COLO668 (cell line): ENCODE measurements around the gene CANX.
"Not testable (repeated sequence)": the region's sequence is repeated elsewhere in the genome, so short reads cannot be mapped to it uniquely, and the experiment has no call there.

Experiments
- DNase-seq: peaks from one replicate; lab custom pipeline; 2025; ENCODE audit not compliant: unreplicated experiment; lab: John Stamatoyannopoulos, UW

Gene CANX, protein sequence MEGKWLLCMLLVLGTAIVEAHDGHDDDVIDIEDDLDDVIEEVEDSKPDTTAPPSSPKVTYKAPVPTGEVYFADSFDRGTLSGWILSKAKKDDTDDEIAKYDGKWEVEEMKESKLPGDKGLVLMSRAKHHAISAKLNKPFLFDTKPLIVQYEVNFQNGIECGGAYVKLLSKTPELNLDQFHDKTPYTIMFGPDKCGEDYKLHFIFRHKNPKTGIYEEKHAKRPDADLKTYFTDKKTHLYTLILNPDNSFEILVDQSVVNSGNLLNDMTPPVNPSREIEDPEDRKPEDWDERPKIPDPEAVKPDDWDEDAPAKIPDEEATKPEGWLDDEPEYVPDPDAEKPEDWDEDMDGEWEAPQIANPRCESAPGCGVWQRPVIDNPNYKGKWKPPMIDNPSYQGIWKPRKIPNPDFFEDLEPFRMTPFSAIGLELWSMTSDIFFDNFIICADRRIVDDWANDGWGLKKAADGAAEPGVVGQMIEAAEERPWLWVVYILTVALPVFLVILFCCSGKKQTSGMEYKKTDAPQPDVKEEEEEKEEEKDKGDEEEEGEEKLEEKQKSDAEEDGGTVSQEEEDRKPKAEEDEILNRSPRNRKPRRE

DNA sequence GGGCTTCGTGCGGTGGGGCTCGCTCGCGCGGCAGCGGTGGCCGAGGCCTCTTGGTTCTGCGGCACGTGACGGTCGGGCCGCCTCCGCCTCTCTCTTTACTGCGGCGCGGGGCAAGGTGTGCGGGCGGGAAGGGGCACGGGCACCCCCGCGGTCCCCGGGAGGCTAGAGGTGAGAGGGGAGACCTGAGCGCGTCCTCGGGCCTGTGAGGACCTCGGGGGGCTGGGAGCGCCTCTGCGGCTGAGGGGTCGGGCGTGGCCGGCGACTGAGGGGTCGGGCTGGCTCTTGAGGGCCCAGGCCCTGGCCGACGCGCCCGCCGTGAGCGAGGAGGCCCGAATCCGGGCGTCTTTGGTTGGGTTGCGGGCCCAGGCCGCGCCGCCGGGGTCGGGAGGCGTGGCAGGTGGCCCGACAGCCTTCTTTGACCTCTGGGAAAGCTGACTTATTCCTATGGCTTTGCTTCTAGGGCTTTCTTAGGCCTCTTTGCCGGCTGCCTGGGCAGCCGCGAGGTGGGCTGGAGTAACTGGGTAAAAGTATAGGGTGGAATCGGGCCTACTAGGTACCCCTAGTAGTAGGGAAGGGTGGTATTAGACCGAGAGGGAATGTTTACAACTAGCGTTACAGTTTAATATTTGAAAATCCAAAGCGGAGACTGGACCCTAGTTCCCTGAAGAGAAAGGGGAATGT lies at the start of gene CANX:
Gene CANX, plus strand, starts transcription at position 33 of the 681 bp plus-strand sequence. CDS start 6,715 bp downstream, outside the sequence.
- DNase-seq, result peak; percentile 29

DNA sequence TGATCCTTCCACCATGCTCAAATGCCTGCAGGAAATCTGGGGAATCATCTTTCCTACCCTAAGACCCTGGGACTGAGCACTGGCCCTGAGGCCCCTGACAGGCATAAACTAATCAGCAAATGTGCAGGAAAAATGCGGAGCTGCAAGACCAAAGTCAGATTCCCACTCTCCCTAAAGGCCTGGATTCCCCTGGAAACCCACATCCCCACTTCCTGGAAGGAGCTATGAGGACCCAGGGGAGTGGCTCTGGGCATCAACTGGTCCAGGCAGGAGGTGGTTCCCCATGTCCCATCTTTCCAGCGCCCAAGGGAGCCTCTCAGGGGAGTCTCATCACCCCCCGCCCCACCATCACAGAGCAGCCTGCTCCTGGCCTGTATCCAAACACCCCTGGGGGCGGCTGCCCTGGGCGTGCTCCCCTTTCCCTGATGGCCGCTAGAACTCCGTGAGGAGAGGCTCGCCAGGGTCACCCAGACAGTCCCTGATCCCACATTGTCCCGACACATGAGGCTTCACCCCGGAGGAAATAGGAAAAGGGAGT lies 49.5 kb upstream of the CANX start:
- DNase-seq, result not testable (repeated sequence)

DNA sequence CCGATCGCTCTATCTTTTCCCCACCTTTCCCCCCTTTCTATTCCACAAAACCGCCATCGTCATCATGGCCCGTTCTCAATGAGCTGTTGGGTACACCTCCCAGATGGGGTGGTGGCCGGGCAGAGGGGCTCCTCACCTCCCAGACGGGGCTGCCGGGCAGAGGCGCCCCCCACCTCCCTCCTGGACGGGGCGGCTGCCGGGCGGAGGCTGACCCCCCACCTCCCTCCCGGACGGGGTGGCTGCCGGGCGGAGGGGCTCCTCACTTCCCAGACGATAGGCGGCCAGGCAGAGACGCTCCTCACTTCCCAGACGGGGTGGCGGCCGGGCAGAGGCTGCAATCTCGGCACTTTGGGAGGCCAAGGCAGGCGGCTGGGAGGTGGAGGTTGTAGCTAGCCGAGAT lies 48.5 kb upstream of the CANX start:
- DNase-seq, result not testable (repeated sequence)

DNA sequence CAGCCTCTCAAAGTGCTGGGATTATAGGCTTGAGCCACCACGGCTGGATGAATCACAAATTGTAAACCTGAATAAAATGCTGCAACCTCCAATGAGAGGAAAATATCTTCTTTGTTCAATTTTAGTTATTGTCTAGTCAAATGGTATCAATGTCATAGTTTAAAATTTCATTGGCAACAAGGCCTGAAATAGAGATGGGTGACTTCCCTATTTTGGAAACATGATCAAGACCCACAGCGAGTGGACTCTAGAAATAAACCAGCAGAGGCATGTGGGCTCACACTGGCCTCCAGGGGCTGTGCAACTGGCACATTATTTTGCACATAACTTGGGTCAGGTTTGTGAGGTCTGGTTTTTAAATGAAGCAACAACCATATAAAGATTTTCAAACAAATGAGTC lies 45.6 kb upstream of the CANX start:
- not testable (repeated sequence) for DNase-seq

DNA sequence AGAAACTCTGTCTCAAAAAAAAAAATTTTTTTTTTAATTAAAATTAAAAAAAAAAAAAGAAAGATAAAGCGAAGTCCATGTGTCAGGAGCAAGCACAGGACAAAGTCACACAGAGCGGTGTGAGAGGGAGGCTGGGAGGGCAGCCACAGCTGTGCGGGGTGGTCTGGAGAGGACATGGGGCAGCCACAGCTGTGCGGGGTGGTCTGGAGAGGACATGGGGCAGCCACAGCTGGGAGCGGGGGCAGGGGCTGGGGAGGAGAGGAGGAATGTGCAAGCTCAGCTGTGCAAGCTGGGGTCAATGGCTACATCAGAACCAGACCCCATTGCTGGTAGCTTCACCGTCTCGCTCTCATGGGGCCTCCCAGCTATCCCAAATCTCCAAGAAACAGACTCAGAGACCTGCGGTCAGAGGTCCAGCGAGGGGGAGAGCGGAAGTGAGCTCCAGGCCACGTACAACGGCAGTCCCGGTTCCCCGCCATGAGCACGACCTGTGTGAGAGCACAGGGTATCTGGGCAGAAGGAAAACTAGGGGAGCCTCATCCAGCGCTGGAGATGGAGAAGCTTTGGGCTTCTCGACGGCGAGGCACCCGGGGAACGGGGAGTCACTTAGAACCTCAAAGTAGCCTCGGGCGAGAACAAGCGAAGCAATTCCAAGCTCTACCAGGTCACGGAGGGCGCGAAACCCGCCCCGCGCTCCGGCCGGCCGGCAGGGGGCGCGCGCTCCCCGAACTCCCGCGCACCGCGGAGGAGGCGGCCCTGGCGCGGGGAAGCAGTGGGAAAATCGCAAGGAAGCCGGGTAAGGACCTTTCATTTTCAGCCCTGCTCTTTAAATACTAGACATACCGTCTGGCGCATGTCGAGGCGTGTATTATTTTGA lies 41.2 kb upstream of the CANX start:
- not testable (repeated sequence) for DNase-seq

DNA sequence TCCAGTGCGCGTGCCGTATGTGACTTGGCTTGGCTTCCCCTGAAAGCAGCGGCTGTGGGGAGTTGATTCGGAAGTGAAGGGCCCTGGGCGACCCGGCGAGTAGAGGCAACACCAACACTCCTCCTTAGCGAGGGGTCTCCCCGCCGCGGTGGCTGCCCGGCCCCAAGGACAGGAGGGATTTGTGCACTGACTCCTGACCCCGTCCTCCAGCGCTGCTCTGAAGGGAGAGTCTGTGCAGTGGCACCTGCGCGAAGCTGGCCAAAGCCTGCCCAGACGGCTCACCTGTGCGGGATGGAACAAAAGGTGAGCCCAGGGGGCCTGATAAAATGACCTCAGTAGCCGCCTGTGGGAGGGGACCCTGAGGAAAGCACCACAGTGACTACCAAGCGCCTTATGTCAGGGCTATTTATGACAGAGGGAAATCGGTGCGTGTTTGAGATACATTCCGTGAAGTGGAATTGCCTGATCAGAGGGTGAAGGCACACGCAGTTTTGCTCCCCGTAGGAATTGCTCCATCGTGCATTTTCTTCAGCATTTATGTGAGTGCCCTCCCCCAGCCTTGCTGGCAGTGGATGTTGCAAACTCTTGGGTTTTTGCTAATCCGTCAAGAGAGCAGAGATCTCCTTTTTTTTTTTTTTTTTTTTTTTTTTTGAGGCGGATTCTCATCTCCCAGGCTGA lies 40.4 kb upstream of the CANX start:
- DNase-seq, result peak; percentile 5

DNA sequence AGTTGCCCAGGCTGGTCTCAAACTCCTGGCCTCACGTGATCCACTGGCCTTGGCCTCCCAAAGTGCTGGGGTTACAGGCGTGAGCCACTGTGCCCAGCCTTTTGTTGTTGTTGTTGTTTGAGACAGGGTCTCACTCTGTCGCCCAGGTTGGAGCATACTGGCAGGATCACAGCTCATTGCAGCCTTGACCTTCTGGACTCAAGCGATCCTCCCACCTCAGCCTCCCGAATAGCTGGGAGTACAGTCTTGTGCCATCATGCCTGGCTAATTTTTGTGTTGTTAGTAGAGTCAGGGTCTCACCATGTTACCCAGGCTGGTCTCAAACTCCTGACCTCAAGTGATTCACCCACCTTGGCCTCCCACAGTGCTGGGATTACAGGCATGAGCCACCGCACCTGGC lies 37.1 kb upstream of the CANX start:
- DNase-seq, result not testable (repeated sequence)

DNA sequence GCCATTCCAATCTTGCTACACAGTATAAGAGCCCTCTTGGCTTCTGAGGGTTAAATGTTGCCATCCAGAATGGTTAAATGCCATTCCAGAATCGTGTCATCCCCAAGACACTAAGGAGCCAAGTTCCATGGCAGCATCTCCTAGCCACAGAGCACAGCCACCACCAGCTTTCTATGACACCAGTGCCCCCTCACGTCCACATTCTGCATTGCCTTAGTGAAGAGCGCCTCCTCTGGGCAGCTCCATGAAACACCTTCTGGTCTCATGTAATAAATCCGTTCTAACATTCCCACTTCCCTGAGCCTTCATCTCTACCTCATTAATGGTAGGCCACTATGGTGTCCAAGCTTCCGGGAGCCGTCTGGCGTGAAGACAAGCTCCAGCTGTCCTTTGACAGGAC lies 30.4 kb upstream of the CANX start:
- DNase-seq, result peak; percentile 6

DNA sequence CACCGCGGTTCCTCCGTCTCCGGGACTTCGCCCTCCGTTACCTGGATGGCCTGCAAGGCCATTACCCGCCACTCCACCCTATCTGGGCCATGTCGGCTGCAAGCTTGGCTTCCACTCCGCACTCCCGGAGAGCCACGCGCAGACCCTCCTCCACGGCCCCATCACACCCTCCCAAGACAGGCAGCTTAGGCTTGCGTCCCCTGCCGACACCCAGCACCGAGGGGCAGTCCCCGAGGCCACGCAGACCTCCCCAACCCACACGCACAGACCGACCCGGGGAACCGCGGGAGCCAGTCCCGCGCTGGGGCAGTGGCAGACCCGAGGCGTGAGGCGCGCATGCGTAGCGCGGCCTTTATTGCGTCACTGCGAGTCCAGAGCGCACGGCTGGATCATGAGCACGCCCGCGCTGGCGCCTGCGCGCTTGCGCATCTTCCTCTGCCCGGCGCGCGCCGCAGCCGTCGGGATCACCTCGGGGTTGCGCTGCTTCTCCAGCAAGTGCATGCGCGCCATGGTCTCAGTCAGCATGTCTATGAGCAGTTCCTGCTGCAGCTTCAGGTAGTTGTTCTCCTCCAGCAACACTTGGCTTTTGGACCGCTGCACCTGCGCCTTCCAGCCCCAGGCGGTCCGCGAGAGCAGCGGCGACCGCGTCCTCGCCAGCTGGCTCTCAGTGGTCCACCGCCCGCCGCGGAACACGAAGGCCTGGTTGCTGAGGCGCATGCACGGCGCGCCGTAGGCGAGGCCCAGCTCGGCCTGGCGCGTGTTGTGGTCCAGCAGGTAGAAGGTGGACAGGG lies 20.3 kb upstream of the CANX start:
- peak; percentile 95 for DNase-seq

DNA sequence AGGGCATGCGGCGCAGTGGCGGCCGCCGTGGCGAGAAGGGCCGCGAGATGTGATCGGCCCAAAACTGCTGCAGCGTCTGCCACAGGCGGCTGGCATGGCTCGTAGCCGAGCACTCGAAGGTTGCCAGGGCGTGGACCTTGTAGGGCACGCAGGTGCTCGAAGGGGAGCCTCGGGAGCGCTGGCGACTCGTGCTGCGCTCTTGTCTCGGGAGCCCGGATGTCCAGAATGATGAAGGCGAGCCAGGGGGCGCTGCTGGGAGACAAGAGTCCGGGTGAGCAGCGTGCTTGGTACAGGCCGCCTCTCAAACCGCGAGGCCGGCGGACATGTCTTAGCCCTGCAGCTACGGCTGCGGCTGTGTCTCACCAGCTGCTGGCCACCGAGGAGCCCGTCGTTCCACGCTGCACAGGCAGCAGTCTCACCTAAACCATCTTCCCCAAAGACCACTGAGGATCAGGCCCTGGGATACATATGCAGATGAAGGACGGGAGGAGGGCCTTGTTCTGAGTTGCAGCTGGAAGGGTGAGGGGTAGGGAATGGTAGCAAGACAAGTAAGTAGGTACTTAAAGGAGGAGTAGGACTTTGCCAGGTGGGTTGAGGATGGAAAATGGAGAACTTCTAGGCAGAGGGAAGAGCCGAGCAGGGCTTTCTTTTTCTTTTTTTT lies 19.6 kb upstream of the CANX start:
- DNase-seq, result peak; percentile 91

DNA sequence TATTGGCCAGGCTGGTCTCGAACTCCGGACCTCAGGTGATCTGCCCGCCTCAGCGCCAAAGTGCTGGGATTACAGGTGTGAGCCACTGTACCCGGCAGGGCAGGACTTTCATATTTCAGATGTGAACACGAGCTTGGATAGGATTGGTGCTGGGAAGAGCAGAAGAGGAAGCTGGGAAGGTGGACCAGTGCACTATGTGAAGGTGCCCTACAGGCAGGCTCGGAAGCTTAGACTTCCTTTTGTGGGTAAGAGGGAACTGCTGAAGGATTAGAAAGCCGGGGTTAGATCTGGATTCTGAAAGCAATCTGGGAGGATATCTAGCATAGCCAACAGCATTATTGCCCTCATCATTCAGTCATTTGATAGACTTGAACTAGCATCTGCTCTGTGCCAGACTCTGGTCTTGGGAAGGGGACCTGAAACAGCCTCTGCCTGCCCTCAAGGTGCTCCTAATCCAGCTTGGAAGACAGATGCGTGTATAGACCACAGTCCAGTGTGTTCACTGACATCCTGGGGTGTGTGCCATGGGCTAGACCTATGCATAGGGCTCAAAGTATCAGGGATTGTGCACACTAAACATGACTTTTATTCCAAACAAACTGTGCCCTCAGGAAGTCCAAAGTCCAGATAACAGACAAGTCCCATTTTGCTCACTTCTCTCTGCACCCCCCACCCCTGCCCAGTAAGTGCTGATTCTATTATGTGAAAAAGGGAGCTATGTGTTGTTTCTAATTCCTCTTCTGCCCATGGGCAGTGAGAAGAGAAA lies 18.6 kb upstream of the CANX start:
- no peak for DNase-seq

DNA sequence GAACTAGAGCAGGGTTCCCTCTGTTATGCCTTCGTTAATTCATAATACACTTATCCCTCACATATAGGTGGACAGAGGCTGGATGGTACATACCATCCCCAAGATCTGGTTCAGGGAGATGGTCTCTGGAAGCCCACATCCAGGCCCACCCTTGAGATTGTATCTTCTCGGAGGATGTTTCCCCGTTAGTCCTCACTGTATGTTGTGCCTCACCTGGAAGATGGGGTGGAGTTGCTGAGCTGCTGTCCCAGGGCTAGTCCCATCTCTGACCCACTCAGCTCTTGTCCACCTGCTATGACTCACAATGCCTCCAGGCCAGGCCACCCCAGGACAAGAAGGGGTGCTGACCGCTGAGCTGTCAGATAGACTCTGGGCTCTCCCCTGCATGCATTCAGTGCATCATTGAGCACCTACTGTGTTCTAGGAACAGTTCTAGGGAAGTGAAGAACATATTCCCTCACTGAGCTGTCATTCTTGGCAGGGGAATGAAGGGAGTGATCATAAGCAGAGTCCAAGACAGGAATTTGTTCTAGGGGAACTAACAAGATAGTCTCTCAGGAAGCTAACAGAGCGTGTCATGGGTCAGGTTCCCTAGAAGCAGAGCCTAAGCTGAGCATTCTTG lies 17.9 kb upstream of the CANX start, which contains the start of gene CBY3:
Gene CBY3, minus strand, starts transcription at position 255 of the 622 bp plus-strand sequence. Its CDS starts 116 bp downstream, at position 139.
- no peak for DNase-seq

DNA sequence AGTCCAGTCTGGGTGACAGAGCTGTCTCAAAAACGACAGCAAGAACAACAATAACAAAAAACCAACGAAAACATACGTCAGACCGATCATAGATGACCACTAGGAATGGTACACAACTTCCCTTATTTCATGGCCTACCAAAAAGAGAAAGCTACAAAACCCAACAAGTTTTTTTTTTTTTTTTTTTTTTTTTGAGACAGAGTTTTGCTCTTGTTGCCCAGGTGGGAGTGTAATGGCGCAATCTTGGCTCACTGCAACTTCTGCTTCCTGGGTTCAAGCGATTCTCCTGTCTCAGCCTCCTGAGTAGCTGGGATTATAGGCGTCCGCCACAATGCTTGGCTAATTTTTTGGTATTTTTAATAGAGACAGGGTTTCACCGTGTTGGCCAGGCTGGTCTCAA lies 9.6 kb upstream of the CANX start:
- DNase-seq, result not testable (repeated sequence)

DNA sequence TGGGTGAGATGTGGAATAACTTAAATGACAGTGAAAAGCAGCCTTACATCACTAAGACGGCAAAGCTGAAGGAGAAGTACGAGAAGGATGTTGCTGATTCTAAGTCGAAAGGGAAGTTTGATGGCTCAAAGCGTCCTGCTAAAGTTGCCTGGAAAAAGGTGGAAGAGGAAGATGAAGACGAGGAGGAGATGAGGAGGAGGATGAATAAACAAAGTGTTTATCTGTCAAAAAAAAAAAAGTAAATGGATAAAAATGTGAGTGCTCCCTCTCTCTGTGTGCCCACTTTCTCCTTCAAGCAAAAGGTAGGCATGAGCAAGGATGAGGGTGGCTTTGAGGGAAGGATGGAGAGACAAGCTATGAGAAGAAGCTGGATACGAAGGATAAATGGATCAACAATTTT lies 4.2 kb upstream of the CANX start:
- no peak for DNase-seq

DNA sequence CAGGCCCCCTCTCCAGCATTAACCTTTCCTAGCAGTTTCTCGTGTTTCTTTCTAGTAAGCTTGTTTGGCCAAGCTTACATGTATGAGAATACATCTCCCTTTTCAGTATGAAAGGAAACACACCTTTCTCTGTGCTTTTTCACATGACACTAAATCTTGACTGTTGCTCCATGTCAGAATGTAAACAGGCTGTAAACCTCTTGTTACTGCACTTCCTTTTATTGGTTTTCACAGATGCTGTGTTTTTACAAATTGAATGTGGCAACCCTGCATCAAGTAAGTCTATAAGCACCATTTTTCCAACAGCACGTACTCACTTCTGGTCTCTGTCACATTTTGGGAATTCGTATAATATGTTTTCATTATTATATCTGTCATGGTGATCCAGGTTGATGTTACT lies 2.2 kb upstream of the CANX start:
- no peak for DNase-seq

DNA sequence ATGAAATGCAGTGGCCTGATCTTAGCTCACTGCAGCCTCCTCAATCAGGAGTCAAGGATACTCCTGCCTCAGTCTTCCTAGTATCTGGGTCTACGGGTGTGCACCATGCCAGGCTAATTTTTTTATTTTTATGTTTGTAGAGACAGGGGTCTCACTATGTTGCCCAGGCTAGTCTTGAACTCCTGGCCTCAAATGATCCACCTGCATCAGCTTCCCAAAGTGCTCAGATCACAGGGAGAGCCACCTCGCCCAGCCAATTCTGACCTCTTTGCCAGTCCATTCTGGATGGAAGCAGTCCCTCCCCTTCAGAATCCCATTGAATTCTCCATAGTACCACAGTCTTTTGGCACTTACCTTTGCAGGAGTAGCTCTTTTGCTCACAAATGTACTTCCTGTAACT lies 1.7 kb upstream of the CANX start:
- no peak for DNase-seq

DNA sequence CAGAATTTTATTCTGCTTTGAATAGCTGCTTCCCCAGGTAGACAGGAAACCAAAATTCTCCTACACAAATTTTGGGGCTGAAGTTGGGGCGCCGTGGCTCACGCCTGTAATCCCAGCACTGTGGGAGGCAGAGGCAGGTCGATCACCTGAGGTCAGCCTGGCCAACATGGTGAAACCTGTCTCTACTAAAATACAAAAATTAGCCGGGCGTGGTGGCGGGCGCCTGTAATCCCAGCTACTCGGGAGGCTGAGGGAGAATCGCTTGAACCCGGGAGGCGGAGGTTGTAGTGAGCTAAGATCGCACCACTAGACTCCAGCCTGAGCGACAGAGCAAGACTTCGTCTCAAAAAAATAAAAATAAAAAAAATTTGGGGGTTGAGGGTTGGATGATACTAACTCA lies 1.2 kb upstream of the CANX start:
- DNase-seq, result not testable (repeated sequence)
